GM12872 (cell line): ENCODE data around the gene TRMT61A.

Experiments used
- TF ChIP-seq, protein P1 (sequence below): IDR thresholded peaks from 3 replicates; pipeline ENCODE4 v1.5.1; 2011; ENCODE audit warnings: low read depth, mild to moderate bottlenecking, low read length, moderate library complexity; ENCODE audit not compliant: insufficient read depth

TRMT61A gene

DNA sequence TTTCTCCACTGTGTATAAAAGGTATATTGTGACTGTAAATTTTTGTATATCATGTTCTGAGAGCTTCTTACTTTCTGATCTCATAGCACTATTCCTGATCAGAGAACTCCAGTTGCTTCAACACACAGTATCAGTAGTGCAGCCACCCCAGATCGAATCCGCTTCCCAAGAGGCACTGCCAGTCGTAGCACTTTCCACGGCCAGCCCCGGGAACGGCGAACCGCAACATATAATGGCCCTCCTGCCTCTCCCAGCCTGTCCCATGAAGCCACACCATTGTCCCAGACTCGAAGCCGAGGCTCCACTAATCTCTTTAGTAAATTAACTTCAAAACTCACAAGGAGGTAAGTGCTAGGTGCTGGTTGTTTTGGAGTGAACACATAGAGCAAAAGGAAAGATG is 37.3 kb upstream of the TRMT61A start:
- TF ChIP-seq, protein P1, sequence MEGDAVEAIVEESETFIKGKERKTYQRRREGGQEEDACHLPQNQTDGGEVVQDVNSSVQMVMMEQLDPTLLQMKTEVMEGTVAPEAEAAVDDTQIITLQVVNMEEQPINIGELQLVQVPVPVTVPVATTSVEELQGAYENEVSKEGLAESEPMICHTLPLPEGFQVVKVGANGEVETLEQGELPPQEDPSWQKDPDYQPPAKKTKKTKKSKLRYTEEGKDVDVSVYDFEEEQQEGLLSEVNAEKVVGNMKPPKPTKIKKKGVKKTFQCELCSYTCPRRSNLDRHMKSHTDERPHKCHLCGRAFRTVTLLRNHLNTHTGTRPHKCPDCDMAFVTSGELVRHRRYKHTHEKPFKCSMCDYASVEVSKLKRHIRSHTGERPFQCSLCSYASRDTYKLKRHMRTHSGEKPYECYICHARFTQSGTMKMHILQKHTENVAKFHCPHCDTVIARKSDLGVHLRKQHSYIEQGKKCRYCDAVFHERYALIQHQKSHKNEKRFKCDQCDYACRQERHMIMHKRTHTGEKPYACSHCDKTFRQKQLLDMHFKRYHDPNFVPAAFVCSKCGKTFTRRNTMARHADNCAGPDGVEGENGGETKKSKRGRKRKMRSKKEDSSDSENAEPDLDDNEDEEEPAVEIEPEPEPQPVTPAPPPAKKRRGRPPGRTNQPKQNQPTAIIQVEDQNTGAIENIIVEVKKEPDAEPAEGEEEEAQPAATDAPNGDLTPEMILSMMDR: no peak

DNA sequence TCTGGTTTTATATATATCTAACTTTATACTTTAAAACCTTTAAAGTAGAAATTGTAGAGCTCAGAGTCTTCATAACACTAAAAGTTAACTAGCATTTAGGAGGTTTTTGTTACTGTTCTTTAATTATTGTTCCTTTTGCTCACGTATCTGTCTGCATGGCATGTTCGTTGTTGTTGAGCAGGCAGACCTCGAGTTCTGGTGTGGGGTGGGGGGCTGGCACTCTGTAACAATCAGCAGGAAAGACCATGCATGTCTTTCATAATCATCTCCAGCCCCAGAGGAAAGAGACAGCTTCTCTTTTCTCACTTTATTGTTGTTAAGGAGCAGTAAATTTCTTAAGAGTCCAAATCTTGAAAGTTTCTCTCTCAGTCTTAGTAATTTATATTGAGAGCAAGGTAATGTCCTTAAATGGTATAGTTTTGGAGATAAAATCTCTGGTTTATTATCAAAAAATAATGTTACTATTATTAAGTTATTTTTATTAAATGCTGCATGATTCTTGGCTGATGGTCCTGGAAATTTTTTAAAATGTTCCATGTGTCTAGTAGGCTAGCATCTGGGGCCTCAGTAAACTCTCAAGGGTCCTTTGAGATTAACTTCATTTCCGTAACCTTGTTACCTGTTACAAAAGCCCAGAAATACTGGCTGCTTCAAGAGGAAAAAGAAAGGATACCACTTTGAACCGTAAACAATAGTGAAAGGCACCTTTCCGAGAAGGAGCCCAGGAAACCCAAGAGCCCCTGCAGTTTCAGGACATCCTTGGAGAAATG is 36.7 kb upstream of the TRMT61A start:
- TF ChIP-seq, protein P1: no peak

DNA sequence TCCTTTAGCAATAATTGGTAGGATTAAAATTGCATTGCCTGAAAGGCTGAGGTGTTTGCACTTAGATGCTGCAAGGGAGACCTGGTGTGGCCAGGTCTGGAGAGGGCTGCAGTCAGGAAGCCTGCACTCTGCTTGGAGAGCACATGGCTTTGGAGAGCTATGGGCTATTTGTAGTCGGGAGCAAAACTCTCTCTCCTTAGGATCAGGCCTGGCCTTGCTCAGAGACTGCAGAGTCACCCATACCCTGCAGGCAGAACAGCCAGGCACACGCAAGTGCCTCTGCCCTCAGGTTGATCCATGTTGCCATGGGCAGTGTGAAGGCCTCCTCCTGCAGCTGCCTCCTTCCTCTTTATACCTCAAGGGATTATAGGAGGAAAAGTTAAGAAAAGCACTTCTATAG is 33.1 kb upstream of the TRMT61A start:
- TF ChIP-seq, protein P1: no peak

DNA sequence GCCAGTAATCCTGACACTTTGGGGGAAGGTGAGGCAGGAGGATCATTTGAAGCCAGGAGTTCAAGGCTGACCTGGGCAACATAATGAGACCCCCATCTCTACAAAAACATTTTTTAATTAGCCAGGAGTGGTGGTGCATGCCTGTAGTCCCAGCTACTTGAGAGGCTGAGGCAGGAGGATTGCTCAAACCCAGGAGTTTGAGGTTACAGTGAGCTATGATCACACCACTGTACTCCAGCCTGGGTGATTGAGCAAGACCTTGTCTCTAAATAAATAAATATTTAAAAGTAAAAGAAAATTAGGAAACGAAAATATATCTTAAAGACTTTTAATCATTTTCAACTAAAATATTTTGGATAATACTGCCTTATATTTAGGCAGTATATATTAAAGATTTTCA is 32.2 kb upstream of the TRMT61A start:
- TF ChIP-seq, protein P1: no peak

DNA sequence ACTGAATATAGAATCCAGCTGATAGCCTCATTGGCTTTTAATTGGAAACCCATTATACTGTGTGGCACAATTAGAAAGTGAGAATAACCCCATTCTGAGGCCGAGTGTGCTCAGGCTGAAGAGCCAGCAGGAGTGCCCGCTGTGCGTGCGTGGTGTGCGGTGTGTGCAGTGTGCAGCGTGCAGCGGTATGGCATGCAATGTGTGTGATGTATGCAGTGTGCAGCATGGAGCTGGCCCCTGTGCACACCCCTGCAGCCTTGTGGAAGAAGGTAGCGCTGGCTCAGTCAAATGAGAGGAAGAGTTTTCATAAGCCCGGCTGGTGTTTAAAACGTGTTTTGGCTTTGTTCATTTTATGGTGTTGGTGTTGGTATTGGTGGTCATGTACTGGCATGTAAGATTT is 29.3 kb upstream of the TRMT61A start:
- TF ChIP-seq, protein P1: no peak

DNA sequence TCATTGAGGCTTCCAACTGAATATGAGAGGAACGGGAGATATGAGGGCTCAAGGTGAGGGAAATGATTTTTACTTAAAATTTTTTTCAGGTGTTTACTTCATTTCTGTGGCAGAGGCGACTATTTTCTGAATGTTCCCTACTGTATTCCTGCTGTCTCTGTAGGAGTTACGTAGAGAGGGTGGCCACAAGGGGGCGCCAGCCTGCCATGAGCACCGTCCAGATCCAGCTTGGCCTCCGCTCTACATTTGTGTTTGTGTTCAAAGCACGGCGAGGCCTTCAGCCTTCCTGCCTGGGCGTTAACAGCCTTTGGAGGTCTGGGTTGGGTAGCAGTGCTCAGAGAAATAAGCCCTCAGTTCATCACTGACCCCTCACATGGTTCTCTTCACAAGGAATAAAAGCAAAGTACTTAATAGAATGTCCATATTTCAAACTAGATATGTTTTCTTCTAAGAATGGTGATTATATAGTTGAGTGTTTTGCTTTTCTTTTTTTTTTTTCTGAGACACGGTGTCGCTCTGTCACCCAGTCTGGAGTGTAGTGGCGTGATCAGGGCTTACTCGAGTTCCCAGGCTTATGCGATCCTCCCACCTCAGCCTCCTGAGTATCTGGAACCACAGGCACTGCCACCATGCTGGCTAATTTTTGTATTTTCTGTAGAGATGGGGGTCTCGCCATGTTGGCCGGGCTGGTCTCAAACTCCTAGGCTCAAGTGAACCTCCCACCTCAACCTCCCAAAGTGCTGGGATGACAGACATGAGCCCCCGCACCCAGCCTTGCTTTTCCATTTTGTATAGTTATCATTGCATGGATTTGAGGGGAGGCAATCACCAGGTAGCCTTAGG is 28.6 kb upstream of the TRMT61A start:
- TF ChIP-seq, protein P1: peak; percentile 93

DNA sequence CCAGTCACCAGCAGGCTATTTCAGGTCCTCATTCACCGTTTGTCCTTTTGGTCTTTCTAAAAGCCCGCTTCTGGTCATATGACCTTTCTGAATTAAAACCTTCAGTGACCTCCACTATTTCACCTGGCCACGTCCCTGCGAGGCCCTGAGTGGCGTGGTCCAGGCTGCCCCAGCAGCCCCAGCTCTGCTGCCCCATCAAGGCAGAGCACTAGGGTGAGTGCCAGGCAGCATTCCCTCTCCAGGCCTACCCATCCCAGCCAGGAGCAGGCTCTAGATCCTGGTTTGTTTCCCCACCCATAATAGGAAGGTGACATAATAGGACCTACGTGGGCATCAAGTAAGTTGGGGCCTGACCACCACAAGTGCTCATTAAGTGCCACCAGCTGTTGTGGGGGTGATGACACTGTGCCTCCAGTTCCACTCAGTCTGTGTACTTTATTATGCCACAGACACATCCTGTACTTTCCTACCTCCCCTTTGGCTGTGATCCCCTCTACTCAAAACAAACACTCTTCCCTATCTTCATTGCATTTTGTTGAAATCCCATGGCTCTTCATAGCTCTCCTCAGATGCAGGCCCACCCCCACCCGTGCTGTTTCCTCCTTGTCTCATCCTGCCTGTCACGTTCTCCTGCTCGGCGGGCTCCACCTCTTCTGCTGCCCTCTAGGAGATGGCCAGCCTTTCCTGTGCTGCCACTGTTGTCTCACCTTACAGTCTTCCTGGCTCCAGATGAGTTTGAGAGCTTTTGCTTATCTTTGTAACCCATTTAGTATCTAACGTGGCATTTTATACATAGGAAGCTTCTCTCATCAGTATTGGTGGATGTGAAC is 27.7 kb upstream of the TRMT61A start:
- TF ChIP-seq, protein P1: no peak
